Endothelial cell of hepatic sinusoid (primary cell): ENCODE results near the gene TNNT2.

Source experiments
- in situ Hi-C: cut with HindIII; loops from 2 replicates; pipeline ENCODE4 v1.10.0; 2017; ENCODE audit warnings: low sequenced_read_pairs

The TNNT2 gene

GRCh38 chr1:201322653-201323510 lies 54.6 kb downstream of the TNNT2 start:
- in situ Hi-C loops: no loop called here

DNA sequence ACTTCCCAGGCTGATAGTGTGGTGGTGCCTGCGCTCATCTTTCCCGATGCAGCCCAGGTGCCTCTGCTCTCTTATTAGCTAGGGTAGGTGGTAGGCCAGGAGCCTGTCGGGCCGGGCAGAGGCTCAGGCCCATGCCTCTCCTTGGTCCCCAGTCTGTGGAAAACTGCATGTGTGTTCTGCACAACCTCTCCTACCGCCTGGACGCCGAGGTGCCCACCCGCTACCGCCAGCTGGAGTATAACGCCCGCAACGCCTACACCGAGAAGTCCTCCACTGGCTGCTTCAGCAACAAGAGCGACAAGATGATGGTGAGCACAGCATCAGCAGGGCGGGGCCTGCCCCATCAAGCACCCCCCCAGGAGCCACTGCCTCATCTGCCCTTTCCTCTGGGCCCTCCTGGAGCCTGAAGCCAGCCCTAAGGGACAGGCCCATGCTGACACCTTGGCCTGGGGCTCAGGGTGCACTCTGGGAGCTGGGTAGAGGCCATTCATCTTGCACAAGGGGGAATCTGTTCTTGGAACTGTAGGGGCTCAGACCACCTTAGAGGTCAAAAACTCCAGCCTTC lies 55.6 kb downstream of the TNNT2 start:
- in situ Hi-C loops: no loop called here

DNA sequence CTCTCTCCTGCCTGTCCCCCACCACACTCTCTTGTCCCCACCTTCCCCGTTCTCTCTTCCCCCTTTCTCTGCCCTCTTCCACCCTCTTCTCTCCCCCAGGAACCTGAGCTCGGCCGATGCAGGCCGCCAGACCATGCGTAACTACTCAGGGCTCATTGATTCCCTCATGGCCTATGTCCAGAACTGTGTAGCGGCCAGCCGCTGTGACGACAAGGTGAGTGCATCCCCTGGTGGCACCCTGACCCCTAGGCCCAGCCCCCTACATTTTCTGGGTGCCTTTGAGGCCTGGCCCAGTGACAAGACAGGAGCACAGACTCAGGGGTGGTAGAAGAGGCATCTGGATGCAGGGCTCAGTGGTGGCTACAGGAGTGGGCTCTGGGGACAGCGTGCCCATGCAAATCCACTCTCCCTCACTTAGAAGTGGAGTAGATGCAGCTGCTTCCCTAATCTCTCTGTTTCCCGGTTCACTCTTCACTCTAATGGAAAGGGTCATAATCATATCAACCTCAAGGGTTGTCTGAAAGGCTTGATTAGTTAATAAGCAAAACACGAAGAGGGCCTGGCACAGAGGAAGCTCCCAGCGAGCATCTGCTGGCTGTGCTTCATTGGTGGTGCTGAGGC lies 57.2 kb downstream of the TNNT2 start:
- in situ Hi-C loops: no loop called here

DNA sequence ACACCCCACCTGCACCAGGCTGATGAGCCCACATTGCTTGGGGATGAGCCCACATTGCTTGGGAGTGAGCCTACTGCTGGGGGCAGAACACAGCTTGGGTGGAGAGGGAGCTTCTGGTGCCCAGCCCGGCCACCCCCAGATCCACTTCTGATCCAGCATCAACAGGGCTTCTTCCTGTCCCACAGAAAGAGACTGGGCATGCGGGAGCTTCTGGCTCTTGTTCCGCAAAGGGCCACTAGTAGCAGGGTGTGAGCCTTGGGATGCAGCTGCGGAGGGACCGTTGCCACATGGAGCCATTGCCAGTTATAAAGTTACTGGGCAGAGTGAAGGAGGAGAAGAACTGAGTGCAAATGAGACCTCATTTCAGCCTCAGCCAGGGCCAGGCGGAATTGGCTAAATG lies 57.8 kb downstream of the TNNT2 start:
- in situ Hi-C loops: no loop called here

DNA sequence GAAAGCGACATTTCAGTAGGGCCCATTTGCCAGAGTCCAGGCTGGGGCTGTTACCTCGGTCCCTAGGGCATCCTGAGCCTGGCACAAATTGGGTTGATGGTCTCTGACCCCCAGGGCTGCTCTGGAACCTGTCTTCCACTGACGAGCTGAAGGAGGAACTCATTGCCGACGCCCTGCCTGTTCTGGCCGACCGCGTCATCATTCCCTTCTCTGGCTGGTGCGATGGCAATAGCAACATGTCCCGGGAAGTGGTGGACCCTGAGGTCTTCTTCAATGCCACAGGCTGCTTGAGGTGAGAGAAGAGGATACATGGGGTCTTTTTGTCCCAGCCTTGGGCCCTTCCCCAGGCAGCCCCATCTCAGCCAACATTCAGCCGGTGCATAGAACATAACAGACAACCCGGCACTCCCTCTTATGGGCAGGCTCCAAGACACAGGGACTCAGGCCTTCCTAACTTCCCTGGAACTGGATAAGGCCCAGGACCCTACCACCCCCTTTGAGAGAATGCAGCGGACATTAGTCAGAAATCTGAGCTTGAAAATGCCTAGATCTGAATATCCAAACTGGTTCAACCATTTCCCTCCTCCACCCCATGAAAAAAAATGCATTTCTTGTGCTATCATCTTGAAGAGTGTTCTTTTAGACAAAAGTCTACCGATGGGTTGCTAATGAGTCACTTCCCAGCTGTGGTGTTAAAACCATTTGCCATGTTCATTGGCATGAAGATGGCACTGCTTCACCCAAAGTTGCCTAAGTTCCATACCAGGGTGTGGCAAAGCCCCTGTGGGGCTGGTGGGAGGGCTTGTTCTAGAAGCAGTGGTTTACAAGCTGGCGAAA lies 58.8 kb downstream of the TNNT2 start:
- in situ Hi-C loops: no loop called here

DNA sequence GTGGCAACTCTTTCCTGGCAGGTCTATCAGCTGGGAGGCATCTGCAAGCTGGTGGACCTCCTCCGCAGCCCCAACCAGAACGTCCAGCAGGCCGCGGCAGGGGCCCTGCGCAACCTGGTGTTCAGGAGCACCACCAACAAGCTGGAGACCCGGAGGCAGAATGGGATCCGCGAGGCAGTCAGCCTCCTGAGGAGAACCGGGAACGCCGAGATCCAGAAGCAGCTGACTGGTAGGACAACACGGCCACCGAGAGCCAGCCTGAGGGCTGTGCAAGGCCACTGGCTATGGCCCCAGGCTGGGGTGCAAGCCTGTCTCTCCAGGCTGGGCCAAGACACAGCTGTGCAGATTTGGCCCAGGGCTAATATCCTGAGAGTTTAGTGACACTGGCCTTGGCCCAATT lies 59.9 kb downstream of the TNNT2 start:
- in situ Hi-C loops: no loop called here

GRCh38 chr1:201316556-201316955 lies 60.9 kb downstream of the TNNT2 start:
- in situ Hi-C loops: no loop called here

DNA sequence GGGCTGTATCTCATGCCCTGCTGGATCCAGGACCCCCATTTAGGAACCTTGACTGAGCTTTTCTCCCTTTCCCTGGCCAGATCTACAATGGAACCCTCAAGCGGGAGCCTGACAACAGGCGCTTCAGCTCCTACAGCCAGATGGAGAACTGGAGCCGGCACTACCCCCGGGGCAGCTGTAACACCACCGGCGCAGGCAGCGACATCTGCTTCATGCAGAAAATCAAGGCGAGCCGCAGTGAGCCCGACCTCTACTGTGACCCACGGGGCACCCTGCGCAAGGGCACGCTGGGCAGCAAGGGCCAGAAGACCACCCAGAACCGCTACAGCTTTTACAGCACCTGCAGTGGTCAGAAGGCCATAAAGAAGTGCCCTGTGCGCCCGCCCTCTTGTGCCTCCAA lies 64.4 kb downstream of the TNNT2 start:
- in situ Hi-C loops: no loop called here

DNA sequence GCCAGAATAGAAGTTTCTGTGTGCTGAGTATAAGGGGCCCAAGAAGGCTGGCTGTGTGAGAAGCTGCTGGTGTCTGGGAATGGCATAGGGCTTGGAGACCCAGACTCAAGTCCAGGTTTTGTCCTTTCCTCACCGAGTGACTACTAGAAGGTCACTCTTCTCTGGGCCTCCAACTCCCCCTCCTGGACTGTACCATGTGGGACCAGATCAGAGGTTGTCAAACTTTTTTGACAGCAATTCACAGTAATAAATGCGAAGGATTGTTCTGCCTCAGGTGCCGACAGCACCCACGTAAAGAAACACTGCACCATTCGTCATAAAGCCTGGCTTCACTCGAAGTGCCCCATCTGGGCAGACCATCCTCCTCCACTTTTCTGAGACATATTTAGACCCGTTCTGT lies 65.2 kb downstream of the TNNT2 start:
- in situ Hi-C loops: no loop called here

DNA sequence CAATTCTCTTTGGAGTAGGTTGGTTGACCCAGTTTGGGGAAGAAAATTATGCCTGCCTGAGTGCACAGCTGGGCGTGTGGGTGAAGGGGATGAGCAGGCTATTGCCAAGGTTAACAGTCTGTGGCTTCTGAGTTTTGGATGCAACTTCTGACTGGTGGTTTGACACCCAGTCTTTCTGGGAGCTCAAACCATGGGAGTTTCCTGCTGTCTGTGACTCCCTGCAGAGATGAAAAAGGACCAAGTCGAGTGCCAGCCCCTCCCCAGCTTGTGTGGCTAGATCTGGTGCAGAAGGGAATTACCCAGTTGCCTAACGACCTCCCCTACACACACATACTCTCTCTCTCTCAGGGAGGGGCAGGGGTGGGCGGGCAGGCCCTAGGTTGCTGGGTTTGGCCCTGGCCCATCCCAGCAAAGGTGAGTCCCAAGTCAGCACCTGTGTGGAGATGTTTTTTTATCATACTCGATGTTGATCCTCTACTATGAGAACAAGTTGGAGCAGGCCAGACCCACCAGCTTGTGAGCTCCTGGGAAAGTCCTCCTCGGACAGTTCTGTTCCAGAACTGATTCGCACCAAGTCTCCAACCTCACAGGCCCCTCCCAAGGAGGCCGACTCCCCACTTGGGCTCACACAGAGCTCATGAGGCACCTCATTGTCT lies 66.0 kb downstream of the TNNT2 start:
- in situ Hi-C loops: no loop called here

GRCh38 chr1:201310986-201311355 lies 66.5 kb downstream of the TNNT2 start:
- in situ Hi-C loops: no loop called here

DNA sequence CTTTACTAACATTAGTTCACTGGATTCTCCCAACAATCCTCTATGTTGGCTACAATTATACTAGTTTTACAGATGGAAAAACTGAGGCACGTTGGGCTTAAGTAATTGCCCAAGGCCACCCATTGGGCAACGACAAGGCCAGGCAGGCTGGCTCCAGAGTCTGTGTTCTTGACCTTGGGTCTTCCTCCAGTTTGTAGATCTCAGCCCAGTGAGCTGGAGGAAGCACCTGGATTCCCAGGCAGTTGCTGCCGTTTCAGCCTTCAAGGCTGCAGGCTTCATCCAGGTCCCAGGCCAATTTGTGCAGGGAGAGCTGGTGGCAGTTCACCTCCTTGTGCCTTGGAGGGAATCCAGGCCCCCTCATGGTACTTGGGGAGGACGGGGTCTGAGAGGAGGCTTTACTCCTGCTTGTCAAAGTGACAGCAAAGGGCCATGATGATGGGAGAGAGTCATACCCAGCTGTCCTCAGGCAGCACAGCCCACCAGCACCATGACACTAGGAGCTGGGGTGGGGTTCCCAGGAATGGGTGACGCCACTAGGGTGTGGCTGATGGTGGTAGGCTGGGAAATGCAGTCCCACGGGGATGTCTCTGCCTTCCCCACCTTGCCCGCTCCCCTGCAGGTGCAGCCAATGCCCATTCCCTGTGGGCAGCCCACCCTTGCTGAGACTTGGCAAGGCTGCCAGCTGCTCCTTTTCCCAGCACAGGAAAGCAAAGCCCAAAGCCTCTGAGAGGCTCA lies 67.1 kb downstream of the TNNT2 start:
- in situ Hi-C loops: no loop called here

GRCh38 chr1:201309416-201309815 lies 68.1 kb downstream of the TNNT2 start:
- in situ Hi-C loops: no loop called here
